Measurements from ENCODE around the gene CRLF2. TPM values are rescaled to one million over a fixed set of nuclear protein-coding genes. Genes with fewer than 3 reads are reported as not detected.

CRLF2 gene
- total and polyA plus RNA-seq, 4 donors = 0.19 TPM; not detected in 3

DNA sequence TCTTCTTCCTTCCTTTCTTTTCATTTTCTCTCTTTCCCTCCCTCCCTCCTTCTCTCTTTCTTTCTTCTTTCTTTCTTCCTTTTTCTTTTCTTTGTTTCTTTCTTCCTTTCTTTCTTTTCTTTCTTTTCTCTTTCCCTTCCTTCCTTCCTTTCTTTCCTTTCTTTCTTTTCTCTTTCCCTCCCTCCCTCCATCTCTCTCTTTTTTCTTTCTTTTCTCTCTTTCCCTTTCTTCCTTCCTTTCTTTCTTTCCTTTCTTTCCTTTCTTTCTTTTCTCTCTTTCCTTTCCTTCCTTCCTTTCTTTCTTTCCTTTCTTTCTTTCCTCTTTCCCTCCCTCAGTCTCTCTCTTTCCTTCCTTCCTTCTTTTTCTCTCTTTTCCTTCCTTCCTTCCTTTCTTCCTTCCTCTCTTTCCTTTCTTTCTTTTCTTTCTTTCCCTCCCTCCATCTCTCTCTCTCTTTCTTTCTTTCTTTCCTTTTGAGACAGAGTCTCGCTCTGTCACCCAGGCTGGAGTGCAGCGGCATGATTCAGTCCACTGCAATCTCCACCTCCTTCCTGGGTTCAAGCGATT lies 44.4 kb downstream of the CRLF2 start:
- no peak for DNase-seq (ENCODE audit: low spot score)
- H3K36me3 ChIP-seq (ENCODE audit: control insufficient read depth in 4 of 4, insufficient read depth in 3 of 4, low read depth in 1 of 4, low read length in 3 of 4) = no peaks in the 10 kb centered on the region
- H3K4me3 ChIP-seq (ENCODE audit: low read depth in 1 of 3, low read length in 3 of 3) = no peak overlapping the region
- H3K9ac ChIP-seq (ENCODE audit: low read depth in 1 of 2, low read length in 2 of 2) = no peak overlapping the region
- no peaks in the 10 kb centered on the region for H3K9me3 ChIP-seq (ENCODE audit: control insufficient read depth in 4 of 4, low read length in 3 of 4)
- no peaks in the 10 kb centered on the region for H3K4me1 ChIP-seq (ENCODE audit: control insufficient read depth in 4 of 4, insufficient read depth in 4 of 4, low read length in 3 of 4)
- H3K27me3 ChIP-seq (ENCODE audit: control insufficient read depth in 4 of 4, insufficient read depth in 4 of 4, low read length in 3 of 4) = peaks cover 0 to 3% (median 0%) of the 10 kb centered on the region in 4 donors
- H3K27ac ChIP-seq (ENCODE audit: low read depth in 1 of 2, low read length in 2 of 2) = no peak overlapping the region
- TF ChIP-seq RXRA (IDR thresholded peaks at IDR 0.05) = no peak
- TF ChIP-seq, protein P1, sequence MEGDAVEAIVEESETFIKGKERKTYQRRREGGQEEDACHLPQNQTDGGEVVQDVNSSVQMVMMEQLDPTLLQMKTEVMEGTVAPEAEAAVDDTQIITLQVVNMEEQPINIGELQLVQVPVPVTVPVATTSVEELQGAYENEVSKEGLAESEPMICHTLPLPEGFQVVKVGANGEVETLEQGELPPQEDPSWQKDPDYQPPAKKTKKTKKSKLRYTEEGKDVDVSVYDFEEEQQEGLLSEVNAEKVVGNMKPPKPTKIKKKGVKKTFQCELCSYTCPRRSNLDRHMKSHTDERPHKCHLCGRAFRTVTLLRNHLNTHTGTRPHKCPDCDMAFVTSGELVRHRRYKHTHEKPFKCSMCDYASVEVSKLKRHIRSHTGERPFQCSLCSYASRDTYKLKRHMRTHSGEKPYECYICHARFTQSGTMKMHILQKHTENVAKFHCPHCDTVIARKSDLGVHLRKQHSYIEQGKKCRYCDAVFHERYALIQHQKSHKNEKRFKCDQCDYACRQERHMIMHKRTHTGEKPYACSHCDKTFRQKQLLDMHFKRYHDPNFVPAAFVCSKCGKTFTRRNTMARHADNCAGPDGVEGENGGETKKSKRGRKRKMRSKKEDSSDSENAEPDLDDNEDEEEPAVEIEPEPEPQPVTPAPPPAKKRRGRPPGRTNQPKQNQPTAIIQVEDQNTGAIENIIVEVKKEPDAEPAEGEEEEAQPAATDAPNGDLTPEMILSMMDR (IDR thresholded peaks at IDR 0.05; ENCODE audit: low read depth, low read length, missing input control) = no peak
- TF ChIP-seq, protein P2, sequence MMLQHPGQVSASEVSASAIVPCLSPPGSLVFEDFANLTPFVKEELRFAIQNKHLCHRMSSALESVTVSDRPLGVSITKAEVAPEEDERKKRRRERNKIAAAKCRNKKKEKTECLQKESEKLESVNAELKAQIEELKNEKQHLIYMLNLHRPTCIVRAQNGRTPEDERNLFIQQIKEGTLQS (IDR thresholded peaks at IDR 0.05) = no peak
- TF ChIP-seq JUND (IDR thresholded peaks at IDR 0.05) = no peak
- no peak for TF ChIP-seq SP1 (IDR thresholded peaks at IDR 0.05)
- TF ChIP-seq TAF1 (conservative IDR thresholded peaks at IDR 0.05) = no peak
- no peak for TF ChIP-seq EGR1 (IDR thresholded peaks at IDR 0.05; ENCODE audit: low read depth in 2 of 2)
- TF ChIP-seq, protein P3, sequence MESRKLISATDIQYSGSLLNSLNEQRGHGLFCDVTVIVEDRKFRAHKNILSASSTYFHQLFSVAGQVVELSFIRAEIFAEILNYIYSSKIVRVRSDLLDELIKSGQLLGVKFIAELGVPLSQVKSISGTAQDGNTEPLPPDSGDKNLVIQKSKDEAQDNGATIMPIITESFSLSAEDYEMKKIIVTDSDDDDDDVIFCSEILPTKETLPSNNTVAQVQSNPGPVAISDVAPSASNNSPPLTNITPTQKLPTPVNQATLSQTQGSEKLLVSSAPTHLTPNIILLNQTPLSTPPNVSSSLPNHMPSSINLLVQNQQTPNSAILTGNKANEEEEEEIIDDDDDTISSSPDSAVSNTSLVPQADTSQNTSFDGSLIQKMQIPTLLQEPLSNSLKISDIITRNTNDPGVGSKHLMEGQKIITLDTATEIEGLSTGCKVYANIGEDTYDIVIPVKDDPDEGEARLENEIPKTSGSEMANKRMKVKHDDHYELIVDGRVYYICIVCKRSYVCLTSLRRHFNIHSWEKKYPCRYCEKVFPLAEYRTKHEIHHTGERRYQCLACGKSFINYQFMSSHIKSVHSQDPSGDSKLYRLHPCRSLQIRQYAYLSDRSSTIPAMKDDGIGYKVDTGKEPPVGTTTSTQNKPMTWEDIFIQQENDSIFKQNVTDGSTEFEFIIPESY (IDR thresholded peaks at IDR 0.05) = no peak
- no peak for TF ChIP-seq FOXA2 (IDR thresholded peaks at IDR 0.05)
- no peak for TF ChIP-seq HNF4G (IDR thresholded peaks at IDR 0.05)
- no peak for TF ChIP-seq HNF4A (conservative IDR thresholded peaks at IDR 0.05)
- TF ChIP-seq, protein P4, sequence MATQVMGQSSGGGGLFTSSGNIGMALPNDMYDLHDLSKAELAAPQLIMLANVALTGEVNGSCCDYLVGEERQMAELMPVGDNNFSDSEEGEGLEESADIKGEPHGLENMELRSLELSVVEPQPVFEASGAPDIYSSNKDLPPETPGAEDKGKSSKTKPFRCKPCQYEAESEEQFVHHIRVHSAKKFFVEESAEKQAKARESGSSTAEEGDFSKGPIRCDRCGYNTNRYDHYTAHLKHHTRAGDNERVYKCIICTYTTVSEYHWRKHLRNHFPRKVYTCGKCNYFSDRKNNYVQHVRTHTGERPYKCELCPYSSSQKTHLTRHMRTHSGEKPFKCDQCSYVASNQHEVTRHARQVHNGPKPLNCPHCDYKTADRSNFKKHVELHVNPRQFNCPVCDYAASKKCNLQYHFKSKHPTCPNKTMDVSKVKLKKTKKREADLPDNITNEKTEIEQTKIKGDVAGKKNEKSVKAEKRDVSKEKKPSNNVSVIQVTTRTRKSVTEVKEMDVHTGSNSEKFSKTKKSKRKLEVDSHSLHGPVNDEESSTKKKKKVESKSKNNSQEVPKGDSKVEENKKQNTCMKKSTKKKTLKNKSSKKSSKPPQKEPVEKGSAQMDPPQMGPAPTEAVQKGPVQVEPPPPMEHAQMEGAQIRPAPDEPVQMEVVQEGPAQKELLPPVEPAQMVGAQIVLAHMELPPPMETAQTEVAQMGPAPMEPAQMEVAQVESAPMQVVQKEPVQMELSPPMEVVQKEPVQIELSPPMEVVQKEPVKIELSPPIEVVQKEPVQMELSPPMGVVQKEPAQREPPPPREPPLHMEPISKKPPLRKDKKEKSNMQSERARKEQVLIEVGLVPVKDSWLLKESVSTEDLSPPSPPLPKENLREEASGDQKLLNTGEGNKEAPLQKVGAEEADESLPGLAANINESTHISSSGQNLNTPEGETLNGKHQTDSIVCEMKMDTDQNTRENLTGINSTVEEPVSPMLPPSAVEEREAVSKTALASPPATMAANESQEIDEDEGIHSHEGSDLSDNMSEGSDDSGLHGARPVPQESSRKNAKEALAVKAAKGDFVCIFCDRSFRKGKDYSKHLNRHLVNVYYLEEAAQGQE (IDR thresholded peaks at IDR 0.05) = no peak
- no peak for TF ChIP-seq FOXA1 (IDR thresholded peaks at IDR 0.05)
- TF ChIP-seq GABPA (IDR thresholded peaks at IDR 0.05 in 1 of 2, conservative IDR thresholded peaks at IDR 0.05 in 1 of 2) = no peak
- TF ChIP-seq YY1 (IDR thresholded peaks at IDR 0.05) = no peak
- no peak for TF ChIP-seq RAD21 (IDR thresholded peaks at IDR 0.05)
- TF ChIP-seq, protein P5, sequence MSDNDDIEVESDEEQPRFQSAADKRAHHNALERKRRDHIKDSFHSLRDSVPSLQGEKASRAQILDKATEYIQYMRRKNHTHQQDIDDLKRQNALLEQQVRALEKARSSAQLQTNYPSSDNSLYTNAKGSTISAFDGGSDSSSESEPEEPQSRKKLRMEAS (IDR thresholded peaks at IDR 0.05) = no peak
- WGBS = 92% methylated on average over 3 of the region's 3 CpGs
